ENCODE data around the gene PILRA.

GRCh38 chr7:100426516-100426915, 53.2 kb downstream of the PILRA start:
- TF ChIP-seq ZBTB20 (CRISPR knock-in tag; IDR thresholded peaks at IDR 0.05; ENCODE audit: borderline replicate concordance, low read depth) (no peak), KDM6A (CRISPR knock-in tag; IDR thresholded peaks at IDR 0.05; ENCODE audit: low read depth) (no peak), EZH2 (conservative IDR thresholded peaks at IDR 0.05; ENCODE audit: low read depth, low read length) (no peak), ZNF740 (CRISPR knock-in tag; IDR thresholded peaks at IDR 0.05) (no peak), CBX5 (CRISPR knock-in tag; IDR thresholded peaks at IDR 0.05; ENCODE audit: borderline replicate concordance) (no peak), ZNF382 (CRISPR knock-in tag; IDR thresholded peaks at IDR 0.05; ENCODE audit: borderline replicate concordance) (no peak), ATF3 (CRISPR knock-in tag; IDR thresholded peaks at IDR 0.05) (no peak), CTCF (CRISPR knock-in tag; IDR thresholded peaks at IDR 0.05) (no peak), HOXA5 (CRISPR knock-in tag; IDR thresholded peaks at IDR 0.05) (no peak)
- TF ChIP-seq, protein P1, sequence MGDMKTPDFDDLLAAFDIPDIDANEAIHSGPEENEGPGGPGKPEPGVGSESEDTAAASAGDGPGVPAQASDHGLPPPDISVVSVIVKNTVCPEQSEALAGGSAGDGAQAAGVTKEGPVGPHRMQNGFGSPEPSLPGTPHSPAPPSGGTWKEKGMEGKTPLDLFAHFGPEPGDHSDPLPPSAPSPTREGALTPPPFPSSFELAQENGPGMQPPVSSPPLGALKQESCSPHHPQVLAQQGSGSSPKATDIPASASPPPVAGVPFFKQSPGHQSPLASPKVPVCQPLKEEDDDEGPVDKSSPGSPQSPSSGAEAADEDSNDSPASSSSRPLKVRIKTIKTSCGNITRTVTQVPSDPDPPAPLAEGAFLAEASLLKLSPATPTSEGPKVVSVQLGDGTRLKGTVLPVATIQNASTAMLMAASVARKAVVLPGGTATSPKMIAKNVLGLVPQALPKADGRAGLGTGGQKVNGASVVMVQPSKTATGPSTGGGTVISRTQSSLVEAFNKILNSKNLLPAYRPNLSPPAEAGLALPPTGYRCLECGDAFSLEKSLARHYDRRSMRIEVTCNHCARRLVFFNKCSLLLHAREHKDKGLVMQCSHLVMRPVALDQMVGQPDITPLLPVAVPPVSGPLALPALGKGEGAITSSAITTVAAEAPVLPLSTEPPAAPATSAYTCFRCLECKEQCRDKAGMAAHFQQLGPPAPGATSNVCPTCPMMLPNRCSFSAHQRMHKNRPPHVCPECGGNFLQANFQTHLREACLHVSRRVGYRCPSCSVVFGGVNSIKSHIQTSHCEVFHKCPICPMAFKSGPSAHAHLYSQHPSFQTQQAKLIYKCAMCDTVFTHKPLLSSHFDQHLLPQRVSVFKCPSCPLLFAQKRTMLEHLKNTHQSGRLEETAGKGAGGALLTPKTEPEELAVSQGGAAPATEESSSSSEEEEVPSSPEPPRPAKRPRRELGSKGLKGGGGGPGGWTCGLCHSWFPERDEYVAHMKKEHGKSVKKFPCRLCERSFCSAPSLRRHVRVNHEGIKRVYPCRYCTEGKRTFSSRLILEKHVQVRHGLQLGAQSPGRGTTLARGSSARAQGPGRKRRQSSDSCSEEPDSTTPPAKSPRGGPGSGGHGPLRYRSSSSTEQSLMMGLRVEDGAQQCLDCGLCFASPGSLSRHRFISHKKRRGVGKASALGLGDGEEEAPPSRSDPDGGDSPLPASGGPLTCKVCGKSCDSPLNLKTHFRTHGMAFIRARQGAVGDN (CRISPR knock-in tag; IDR thresholded peaks at IDR 0.05): no peak

Data from HepG2 (cell line).